ENCODE data around the gene TMEM38A. TPM values are rescaled to one million over a fixed set of nuclear protein-coding genes. Genes with fewer than 3 reads are reported as not detected.

The TMEM38A gene
- total RNA-seq, 4 donors from 2014 or later: 2.3 to 2.8 (median 2.7) TPM

DNA sequence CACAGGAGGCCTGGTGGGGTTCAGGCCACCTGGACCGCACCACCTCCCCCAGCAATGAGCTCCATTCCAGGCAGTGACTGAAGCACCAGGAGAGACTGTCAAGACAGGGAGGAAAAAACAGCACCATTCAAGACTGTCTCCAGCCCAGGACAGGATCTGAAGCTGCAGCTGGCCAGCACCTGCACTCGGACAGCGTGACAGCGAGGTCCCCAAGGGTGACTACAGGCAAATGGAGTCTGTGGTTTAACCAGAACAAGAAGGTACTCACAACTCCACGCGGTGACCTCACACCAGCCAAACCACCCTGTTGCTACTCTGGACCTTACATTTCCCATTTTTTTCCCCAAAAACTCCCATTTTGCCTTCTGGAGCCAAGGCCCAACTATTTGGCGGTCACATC, 42.7 kb upstream of the TMEM38A start:
- WGBS: 91% methylated on average over 3 of the region's 7 CpGs
- DNase-seq (ENCODE audit: low spot score in 2 of 2): no peak

GRCh38 chr19:16619457-16619856, 41.5 kb upstream of the TMEM38A start:
- H3K4me1 ChIP-seq: peaks cover 36% of the 10 kb centered on the region
- H3K9me3 ChIP-seq: no peaks in the 10 kb centered on the region
- H3K36me3 ChIP-seq: peaks cover 11% of the 10 kb centered on the region
- no peak for DNase-seq (ENCODE audit: low spot score in 2 of 2)
- H3K27me3 ChIP-seq: no peaks in the 10 kb centered on the region
- WGBS: 76% methylated on average over 3 of the region's 7 CpGs
- TF ChIP-seq POLR2AphosphoS5 (IDR thresholded peaks at IDR 0.05) (no peak), EP300 (IDR thresholded peaks at IDR 0.05) (no peak), POLR2A (IDR thresholded peaks at IDR 0.05) (no peak), CTCF (IDR thresholded peaks at IDR 0.05) (no peak)
- no peak overlapping the region for H3K27ac ChIP-seq
- H3K4me3 ChIP-seq: no peak overlapping the region

More for the DNA sequence above, 42.7 kb upstream of the TMEM38A start:
- H3K27ac ChIP-seq: no peak overlapping the region
- no peak for TF ChIP-seq EP300 (IDR thresholded peaks at IDR 0.05)
- no peak for TF ChIP-seq POLR2A (IDR thresholded peaks at IDR 0.05)
- TF ChIP-seq POLR2AphosphoS5 (IDR thresholded peaks at IDR 0.05): no peak
- H3K4me3 ChIP-seq: no peak overlapping the region
- H3K4me1 ChIP-seq: peaks cover 35% of the 10 kb centered on the region
- H3K9me3 ChIP-seq: no peaks in the 10 kb centered on the region
- H3K27me3 ChIP-seq: no peaks in the 10 kb centered on the region
- no peaks in the 10 kb centered on the region for H3K36me3 ChIP-seq

DNA sequence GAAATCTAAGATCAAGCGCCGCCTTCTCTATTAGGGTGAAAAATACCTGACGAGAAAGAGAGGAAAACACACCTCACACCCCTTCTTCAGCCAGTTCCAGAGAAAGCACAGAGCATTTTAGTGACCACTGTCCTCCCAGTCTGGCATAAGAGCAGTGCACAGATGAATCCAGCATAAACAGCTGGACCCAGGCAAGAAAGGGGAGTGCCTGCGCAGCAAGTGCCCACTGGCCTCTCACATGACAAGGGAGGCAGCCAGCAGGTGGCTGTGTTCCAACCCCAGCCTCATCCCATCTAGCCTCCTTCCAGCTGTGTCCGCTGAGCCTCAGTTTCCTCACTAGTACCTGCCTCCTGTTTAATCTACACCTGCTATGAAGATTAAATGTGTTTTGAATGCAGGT, 40.9 kb upstream of the TMEM38A start:
- DNase-seq (ENCODE audit: low spot score in 2 of 2): no peak
- Histone ChIP-seq H3K4me3 (no peak overlapping the region), H3K27ac (no peak overlapping the region), H3K36me3 (peaks cover 14% of the 10 kb centered on the region), H3K27me3 (no peaks in the 10 kb centered on the region), H3K9me3 (no peaks in the 10 kb centered on the region), H3K4me1 (peaks cover 34% of the 10 kb centered on the region)
- no peak for TF ChIP-seq POLR2A (IDR thresholded peaks at IDR 0.05)
- no peak for TF ChIP-seq CTCF (IDR thresholded peaks at IDR 0.05)
- TF ChIP-seq EP300 (IDR thresholded peaks at IDR 0.05): no peak
- TF ChIP-seq POLR2AphosphoS5 (IDR thresholded peaks at IDR 0.05): no peak
- 75% methylated on average over 4 of the region's 5 CpGs for WGBS

GRCh38 chr19:16620584-16620983, 40.4 kb upstream of the TMEM38A start:
- WGBS: 73% methylated on average over 3 of the region's 3 CpGs
- H3K27me3 ChIP-seq: no peaks in the 10 kb centered on the region
- DNase-seq (ENCODE audit: low spot score in 2 of 2): no peak
- no peak for TF ChIP-seq EP300 (IDR thresholded peaks at IDR 0.05)
- no peak for TF ChIP-seq POLR2AphosphoS5 (IDR thresholded peaks at IDR 0.05)
- no peak for TF ChIP-seq POLR2A (IDR thresholded peaks at IDR 0.05)
- TF ChIP-seq CTCF (IDR thresholded peaks at IDR 0.05): no peak
- H3K4me3 ChIP-seq: no peak overlapping the region
- no peaks in the 10 kb centered on the region for H3K9me3 ChIP-seq
- H3K36me3 ChIP-seq: peaks cover 14% of the 10 kb centered on the region
- H3K27ac ChIP-seq: no peak overlapping the region
- peaks cover 31% of the 10 kb centered on the region for H3K4me1 ChIP-seq

- Histone ChIP-seq H3K36me3 (peaks cover 14% of the 10 kb centered on the region), H3K4me1 (peaks cover 34% of the 10 kb centered on the region), H3K4me3 (no peak overlapping the region), H3K27me3 (no peaks in the 10 kb centered on the region), H3K9me3 (no peaks in the 10 kb centered on the region), H3K27ac (no peak overlapping the region)
- no peak for TF ChIP-seq CTCF (IDR thresholded peaks at IDR 0.05)
- TF ChIP-seq POLR2A (IDR thresholded peaks at IDR 0.05): no peak
- TF ChIP-seq EP300 (IDR thresholded peaks at IDR 0.05): no peak
- TF ChIP-seq POLR2AphosphoS5 (IDR thresholded peaks at IDR 0.05): no peak
- 73% methylated on average over 3 of the region's 7 CpGs for WGBS
- DNase-seq (ENCODE audit: low spot score in 2 of 2): no peak
These were observed 39.7 kb upstream of the TMEM38A start for GRCh38 chr19:16621165-16621800.

Measured in suprapubic skin (tissue), 4 donors.